HepG2 (cell line): Measurements from ENCODE around the gene FIZ1. TPM values are rescaled to one million over a fixed set of nuclear protein-coding genes. Genes with fewer than 3 reads are reported as not detected.

ENCODE experiments used
- CBX2 ChIP-seq, 2 experiments: fragments of 200-600 bp in 1 of 2; sonication (generic); formaldehyde crosslinking in 1 of 2; IDR thresholded peaks; 2 replicates each; pipeline versions ENCODE4 v1.7.0 to v1.8.1; 2018 to 2022; ENCODE audit warnings: low read depth in 2 of 2, low read length in 1 of 2, mild to moderate bottlenecking in 1 of 2, missing genetic modification reagents in 1 of 2
- FOXA1 ChIP-seq, 2 experiments: fragments of 450-650 bp in 1 of 2; sonication (generic) in 1 of 2; formaldehyde crosslinking in 1 of 2; IDR thresholded peaks; 2 replicates each; pipeline versions ENCODE4 v1.4.0 to v1.6.1; 2016 to 2020; ENCODE audit warnings: missing genetic modification reagents in 1 of 2
- KAT7 ChIP-seq: IDR thresholded peaks from 2 replicates; pipeline ENCODE4 v1.6.1; 2018; ENCODE audit warnings: borderline replicate concordance, missing compliant biosample characterization
- NR2C2 ChIP-seq: sonication (generic); formaldehyde crosslinking; IDR thresholded peaks from 2 replicates; pipeline ENCODE4 v1.4.0; 2020; ENCODE audit warnings: missing genetic modification reagents, mild to moderate bottlenecking, moderate library complexity, borderline replicate concordance
- RXRA ChIP-seq: sonication (generic); formaldehyde crosslinking; IDR thresholded peaks from 2 replicates; pipeline ENCODE4 v1.5.1; 2020; ENCODE audit warnings: missing genetic modification reagents
- ZNF230 ChIP-seq: sonication (generic); formaldehyde crosslinking; IDR thresholded peaks from 2 replicates; pipeline ENCODE4 v1.4.0; 2020; ENCODE audit warnings: mild to moderate bottlenecking, missing genetic modification reagents
- ZNF549 ChIP-seq: sonication (generic); formaldehyde crosslinking; IDR thresholded peaks from 2 replicates; pipeline ENCODE4 v1.5.0; 2020; ENCODE audit warnings: missing genetic modification reagents
- ZNF619 ChIP-seq: sonication (generic); formaldehyde crosslinking; IDR thresholded peaks from 2 replicates; pipeline ENCODE4 v1.4.0; 2020; ENCODE audit warnings: mild to moderate bottlenecking, missing genetic modification reagents
- ZNF777 ChIP-seq: sonication (generic); formaldehyde crosslinking; IDR thresholded peaks from 2 replicates; pipeline ENCODE4 v1.4.0; 2020; ENCODE audit warnings: missing genetic modification reagents
- polyA plus RNA-seq, 8 experiments: library from polyadenylated mRNA; depleted of rRNA in 3 of 8; stranded (reverse) in 7 of 8; unstranded in 1 of 8; fragments of >200 nt; fragmentation: Illumina TruSeq in 4 of 8; extraction: Trizol in 4 of 8; gene quantifications; 2 replicates each; pipeline versions ENCODE4 v1.2.1 to v1.2.3, GENCODE V29; 2011 to 2016; ENCODE audit warnings: low read depth in 4 of 8, missing spikeins in 1 of 8, mixed read lengths in 1 of 8; ENCODE audit not compliant: insufficient read depth in 1 of 8
- total RNA-seq, 5 experiments: library from RNA; depleted of rRNA; stranded (reverse); fragments of >200 nt; fragmentation: Illumina TruSeq; extraction: Trizol; gene quantifications; 2 replicates each; pipeline ENCODE4 v1.2.3, GENCODE V29; 2016; ENCODE audit warnings: low read depth in 1 of 5
- TF ChIP-seq, protein P1 (sequence below): sonication (generic); formaldehyde crosslinking; IDR thresholded peaks from 2 replicates; pipeline ENCODE4 v1.8.1; 2023; ENCODE audit warnings: mild to moderate bottlenecking, moderate library complexity, missing genetic modification reagents
- TF ChIP-seq, protein P2 (sequence below): sonication (generic); formaldehyde crosslinking; IDR thresholded peaks from 2 replicates; pipeline ENCODE4 v1.4.0; 2020; ENCODE audit warnings: mild to moderate bottlenecking, missing genetic modification reagents
- TF ChIP-seq, protein P3 (sequence below): IDR thresholded peaks from 2 replicates; pipeline ENCODE4 v1.6.1; 2012; ENCODE audit warnings: low read depth, low read length, improper control_type of control experiment
- TF ChIP-seq, protein P4 (sequence below): sonication (generic); formaldehyde crosslinking; IDR thresholded peaks from 2 replicates; pipeline ENCODE4 v1.5.0; 2020; ENCODE audit warnings: missing genetic modification reagents, mild to moderate bottlenecking, borderline replicate concordance
- TF ChIP-seq, protein P5 (sequence below): sonication (generic); formaldehyde crosslinking; IDR thresholded peaks from 2 replicates; pipeline ENCODE4 v1.5.1; 2020; ENCODE audit warnings: missing genetic modification reagents, mild to moderate bottlenecking, borderline replicate concordance

The FIZ1 gene
- total and polyA plus RNA-seq, 2 of the 13 experiments (the other 11 are each of a cell fraction or from before 2014, with no cell fraction given) = 3.6 to 5.9 TPM

DNA sequence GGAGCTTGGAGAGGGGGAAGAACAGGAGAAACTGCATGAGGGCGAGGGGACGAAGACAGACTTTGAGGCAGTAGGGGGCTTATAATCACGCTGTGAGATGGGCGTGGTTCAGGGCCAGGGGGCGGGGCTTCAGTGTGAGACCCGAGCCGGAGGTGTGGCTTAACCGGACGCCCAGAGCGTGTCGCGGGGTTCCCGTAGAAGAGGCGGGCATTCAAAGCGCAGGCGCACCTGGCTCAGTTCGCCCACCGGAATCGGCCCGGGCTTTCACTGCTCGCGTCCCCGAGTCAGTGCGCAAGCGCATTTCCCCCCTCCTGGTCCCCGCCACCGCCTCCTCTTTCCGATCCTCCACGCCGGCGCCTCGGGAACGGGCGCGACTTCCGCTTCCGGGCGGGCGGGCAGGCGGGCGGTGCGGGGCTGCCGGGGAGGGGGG lies 5.9 kb upstream of the FIZ1 start (continued):
- no peak for TF ChIP-seq ZNF230 (CRISPR knock-in tag)
- TF ChIP-seq, protein P1, sequence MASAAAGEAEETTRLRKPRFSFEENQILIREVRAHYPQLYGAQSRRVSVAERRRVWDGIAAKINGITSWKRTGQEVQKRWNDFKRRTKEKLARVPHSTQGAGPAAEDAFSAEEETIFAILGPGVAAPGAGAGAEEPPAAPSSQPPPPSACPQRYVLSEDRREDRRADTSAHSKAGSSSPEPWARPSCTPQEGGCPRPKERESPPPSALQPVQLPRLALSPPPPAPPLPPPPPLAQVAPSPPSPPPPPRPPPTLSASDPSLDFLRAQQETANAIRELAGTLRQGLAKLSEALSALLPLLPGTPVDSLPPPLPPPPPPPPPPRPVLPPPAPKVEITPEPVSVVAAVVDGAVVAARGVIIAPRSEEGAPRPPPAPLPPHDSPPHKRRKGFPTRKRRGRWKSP (CRISPR knock-in tag) = no peak
- TF ChIP-seq, protein P2, sequence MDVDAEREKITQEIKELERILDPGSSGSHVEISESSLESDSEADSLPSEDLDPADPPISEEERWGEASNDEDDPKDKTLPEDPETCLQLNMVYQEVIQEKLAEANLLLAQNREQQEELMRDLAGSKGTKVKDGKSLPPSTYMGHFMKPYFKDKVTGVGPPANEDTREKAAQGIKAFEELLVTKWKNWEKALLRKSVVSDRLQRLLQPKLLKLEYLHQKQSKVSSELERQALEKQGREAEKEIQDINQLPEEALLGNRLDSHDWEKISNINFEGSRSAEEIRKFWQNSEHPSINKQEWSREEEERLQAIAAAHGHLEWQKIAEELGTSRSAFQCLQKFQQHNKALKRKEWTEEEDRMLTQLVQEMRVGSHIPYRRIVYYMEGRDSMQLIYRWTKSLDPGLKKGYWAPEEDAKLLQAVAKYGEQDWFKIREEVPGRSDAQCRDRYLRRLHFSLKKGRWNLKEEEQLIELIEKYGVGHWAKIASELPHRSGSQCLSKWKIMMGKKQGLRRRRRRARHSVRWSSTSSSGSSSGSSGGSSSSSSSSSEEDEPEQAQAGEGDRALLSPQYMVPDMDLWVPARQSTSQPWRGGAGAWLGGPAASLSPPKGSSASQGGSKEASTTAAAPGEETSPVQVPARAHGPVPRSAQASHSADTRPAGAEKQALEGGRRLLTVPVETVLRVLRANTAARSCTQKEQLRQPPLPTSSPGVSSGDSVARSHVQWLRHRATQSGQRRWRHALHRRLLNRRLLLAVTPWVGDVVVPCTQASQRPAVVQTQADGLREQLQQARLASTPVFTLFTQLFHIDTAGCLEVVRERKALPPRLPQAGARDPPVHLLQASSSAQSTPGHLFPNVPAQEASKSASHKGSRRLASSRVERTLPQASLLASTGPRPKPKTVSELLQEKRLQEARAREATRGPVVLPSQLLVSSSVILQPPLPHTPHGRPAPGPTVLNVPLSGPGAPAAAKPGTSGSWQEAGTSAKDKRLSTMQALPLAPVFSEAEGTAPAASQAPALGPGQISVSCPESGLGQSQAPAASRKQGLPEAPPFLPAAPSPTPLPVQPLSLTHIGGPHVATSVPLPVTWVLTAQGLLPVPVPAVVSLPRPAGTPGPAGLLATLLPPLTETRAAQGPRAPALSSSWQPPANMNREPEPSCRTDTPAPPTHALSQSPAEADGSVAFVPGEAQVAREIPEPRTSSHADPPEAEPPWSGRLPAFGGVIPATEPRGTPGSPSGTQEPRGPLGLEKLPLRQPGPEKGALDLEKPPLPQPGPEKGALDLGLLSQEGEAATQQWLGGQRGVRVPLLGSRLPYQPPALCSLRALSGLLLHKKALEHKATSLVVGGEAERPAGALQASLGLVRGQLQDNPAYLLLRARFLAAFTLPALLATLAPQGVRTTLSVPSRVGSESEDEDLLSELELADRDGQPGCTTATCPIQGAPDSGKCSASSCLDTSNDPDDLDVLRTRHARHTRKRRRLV = no peak
- TF ChIP-seq CBX2 (IDR thresholded peaks at IDR 0.05; ENCODE audit: low read depth, low read length) = no peak
- no peak for TF ChIP-seq CBX2 (CRISPR knock-in tag; IDR thresholded peaks at IDR 0.05; ENCODE audit: low read depth)
- no peak for TF ChIP-seq FOXA1 (IDR thresholded peaks at IDR 0.05)
- no peak for TF ChIP-seq FOXA1 (CRISPR knock-in tag; IDR thresholded peaks at IDR 0.05)
- no peak for TF ChIP-seq ZNF777 (CRISPR knock-in tag)
- TF ChIP-seq, protein P3, sequence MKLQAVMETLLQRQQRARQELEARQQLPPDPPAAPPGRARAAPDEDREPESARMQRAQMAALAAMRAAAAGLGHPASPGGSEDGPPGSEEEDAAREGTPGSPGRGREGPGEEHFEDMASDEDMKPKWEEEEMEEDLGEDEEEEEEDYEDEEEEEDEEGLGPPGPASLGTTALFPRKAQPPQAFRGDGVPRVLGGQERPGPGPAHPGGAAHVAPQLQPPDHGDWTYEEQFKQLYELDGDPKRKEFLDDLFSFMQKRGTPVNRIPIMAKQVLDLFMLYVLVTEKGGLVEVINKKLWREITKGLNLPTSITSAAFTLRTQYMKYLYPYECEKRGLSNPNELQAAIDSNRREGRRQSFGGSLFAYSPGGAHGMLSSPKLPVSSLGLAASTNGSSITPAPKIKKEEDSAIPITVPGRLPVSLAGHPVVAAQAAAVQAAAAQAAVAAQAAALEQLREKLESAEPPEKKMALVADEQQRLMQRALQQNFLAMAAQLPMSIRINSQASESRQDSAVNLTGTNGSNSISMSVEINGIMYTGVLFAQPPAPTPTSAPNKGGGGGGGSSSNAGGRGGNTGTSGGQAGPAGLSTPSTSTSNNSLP = no peak
- TF ChIP-seq, protein P4, sequence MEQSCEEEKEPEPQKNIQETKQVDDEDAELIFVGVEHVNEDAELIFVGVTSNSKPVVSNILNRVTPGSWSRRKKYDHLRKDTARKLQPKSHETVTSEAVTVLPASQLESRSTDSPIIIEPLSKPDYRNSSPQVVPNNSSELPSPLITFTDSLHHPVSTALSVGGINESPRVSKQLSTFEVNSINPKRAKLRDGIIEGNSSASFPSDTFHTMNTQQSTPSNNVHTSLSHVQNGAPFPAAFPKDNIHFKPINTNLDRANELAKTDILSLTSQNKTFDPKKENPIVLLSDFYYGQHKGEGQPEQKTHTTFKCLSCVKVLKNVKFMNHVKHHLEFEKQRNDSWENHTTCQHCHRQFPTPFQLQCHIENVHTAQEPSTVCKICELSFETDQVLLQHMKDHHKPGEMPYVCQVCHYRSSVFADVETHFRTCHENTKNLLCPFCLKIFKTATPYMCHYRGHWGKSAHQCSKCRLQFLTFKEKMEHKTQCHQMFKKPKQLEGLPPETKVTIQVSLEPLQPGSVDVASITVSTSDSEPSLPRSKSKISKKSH (CRISPR knock-in tag) = peak; percentile 34; the same call in 1 of the 2 replicates
- no peak for TF ChIP-seq ZNF619
- TF ChIP-seq RXRA = no peak; the same call in 1 of the 2 replicates
- TF ChIP-seq, protein P5, sequence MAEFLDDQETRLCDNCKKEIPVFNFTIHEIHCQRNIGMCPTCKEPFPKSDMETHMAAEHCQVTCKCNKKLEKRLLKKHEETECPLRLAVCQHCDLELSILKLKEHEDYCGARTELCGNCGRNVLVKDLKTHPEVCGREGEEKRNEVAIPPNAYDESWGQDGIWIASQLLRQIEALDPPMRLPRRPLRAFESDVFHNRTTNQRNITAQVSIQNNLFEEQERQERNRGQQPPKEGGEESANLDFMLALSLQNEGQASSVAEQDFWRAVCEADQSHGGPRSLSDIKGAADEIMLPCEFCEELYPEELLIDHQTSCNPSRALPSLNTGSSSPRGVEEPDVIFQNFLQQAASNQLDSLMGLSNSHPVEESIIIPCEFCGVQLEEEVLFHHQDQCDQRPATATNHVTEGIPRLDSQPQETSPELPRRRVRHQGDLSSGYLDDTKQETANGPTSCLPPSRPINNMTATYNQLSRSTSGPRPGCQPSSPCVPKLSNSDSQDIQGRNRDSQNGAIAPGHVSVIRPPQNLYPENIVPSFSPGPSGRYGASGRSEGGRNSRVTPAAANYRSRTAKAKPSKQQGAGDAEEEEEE = no peak
- no peak for TF ChIP-seq KAT7 (CRISPR knock-in tag)
- TF ChIP-seq ZNF549 (CRISPR knock-in tag) = no peak
- TF ChIP-seq NR2C2 (CRISPR knock-in tag) = peak; percentile 33; the same call in 1 of the 2 replicates
